Lung microvascular endothelial cell (primary cell): ENCODE measurements around the gene GGA2. TPM values are rescaled to one million over a fixed set of nuclear protein-coding genes. Genes with fewer than 3 reads are reported as not detected.
"Not testable (repeated sequence)": the region's sequence is repeated elsewhere in the genome, so short reads cannot be mapped to it uniquely, and the experiment has no call there.

Source experiments
- DNase-seq, 2 donors: peaks; one replicate each; pipeline versions ENCODE4 v3.0.0 to v3.0.0-alpha.2; 2010; ENCODE audit warnings: low read depth in 2 of 2
- total RNA-seq: library from RNA; depleted of rRNA; stranded (reverse); fragments of >200 nt; gene quantifications from 2 replicates; pipeline ENCODE4 v1.2.1, GENCODE V29; 2014

The GGA2 gene
- total RNA-seq, 1 donor from 2014 or later = 28.4 TPM

GRCh38 chr16:23478566-23478965 is 31.7 kb downstream of the GGA2 start:
- no peak for DNase-seq

- no peak for DNase-seq
Observed at GRCh38 chr16:23476289-23476688, 34.0 kb downstream of the GGA2 start.

GRCh38 chr16:23469814-23470213 is 40.5 kb downstream of the GGA2 start:
- DNase-seq = no peak

- DNase-seq = peak in 1 of 2 donors; percentile 76
Observed at GRCh38 chr16:23466162-23466885, 44.0 kb downstream of the GGA2 start.

GRCh38 chr16:23465179-23465578 is 45.1 kb downstream of the GGA2 start:
- no peak for DNase-seq

GRCh38 chr16:23464196-23464595 is 46.1 kb downstream of the GGA2 start:
- no peak for DNase-seq

- DNase-seq = peak; percentile 57 to 73
Observed at GRCh38 chr16:23462994-23463393, 47.3 kb downstream of the GGA2 start.

GRCh38 chr16:23453338-23454052 is 56.8 kb downstream of the GGA2 start:
- DNase-seq = no peak

- DNase-seq = peak; percentile 91 to 93
Observed at GRCh38 chr16:23452572-23453337, 57.5 kb downstream of the GGA2 start, which contains the start of gene COG7. TSS of gene COG7 (minus strand) at chr16:23453189. CDS start at chr16:23452994, 195 bp downstream.

GRCh38 chr16:23452221-23452571 is 58.1 kb downstream of the GGA2 start:
- no peak for DNase-seq

- DNase-seq = peak in 1 of 2 donors; percentile 34
Observed at GRCh38 chr16:23448392-23448791, 61.9 kb downstream of the GGA2 start.

GRCh38 chr16:23437542-23437941 is 72.8 kb downstream of the GGA2 start:
- not testable (repeated sequence) for DNase-seq

GRCh38 chr16:23436951-23437350 is 73.3 kb downstream of the GGA2 start:
- no peak for DNase-seq

- peak; percentile 81 to 83 for DNase-seq
Observed at GRCh38 chr16:23435500-23435899, 74.8 kb downstream of the GGA2 start.

- DNase-seq = peak; percentile 84 to 90
Observed at GRCh38 chr16:23434380-23434779, 75.9 kb downstream of the GGA2 start.

- DNase-seq = peak in 1 of 2 donors; percentile 62
Observed at GRCh38 chr16:23433261-23433920, 76.9 kb downstream of the GGA2 start.

GRCh38 chr16:23432176-23433128 is 77.8 kb downstream of the GGA2 start:
- no peak for DNase-seq

GRCh38 chr16:23428351-23428750 is 81.9 kb downstream of the GGA2 start:
- DNase-seq = peak in 1 of 2 donors; percentile 24

GRCh38 chr16:23424292-23424958 is 85.9 kb downstream of the GGA2 start:
- peak; percentile 8 to 63 for DNase-seq
